HepG2 (cell line): ENCODE data around the gene DENND10. TPM values are rescaled to one million over a fixed set of nuclear protein-coding genes. Genes with fewer than 3 reads are reported as not detected.

Source experiments
- ATF6 ChIP-seq: sonication (generic); formaldehyde crosslinking; conservative IDR thresholded peaks from 2 replicates; pipeline ENCODE4 v1.4.0; 2020; ENCODE audit warnings: missing genetic modification reagents
- CCAR2 ChIP-seq: fragments of 200-400 bp; formaldehyde crosslinking; optimal IDR thresholded peaks from 2 replicates; pipeline ENCODE3; 2018; ENCODE audit warnings: low read depth, mild to moderate bottlenecking, low read length, moderate library complexity
- CERS6 ChIP-seq: sonication (generic); formaldehyde crosslinking; IDR thresholded peaks from 2 replicates; pipeline ENCODE4 v1.5.0; 2020; ENCODE audit warnings: missing genetic modification reagents
- CHD2 ChIP-seq: IDR thresholded peaks from 2 replicates; pipeline ENCODE4 v1.6.1; 2011; ENCODE audit warnings: low read depth, low read length, improper control_type of control experiment
- JUND ChIP-seq: sonication (generic); formaldehyde crosslinking; IDR thresholded peaks from 2 replicates; pipeline ENCODE4 v1.8.0; 2022; ENCODE audit warnings: mild to moderate bottlenecking, missing genetic modification reagents
- LRRFIP1 ChIP-seq: sonication (generic); formaldehyde crosslinking; conservative IDR thresholded peaks from 2 replicates; pipeline ENCODE4 v1.4.0; 2020; ENCODE audit warnings: missing genetic modification reagents
- NFAT5 ChIP-seq: sonication (generic); formaldehyde crosslinking; IDR thresholded peaks from 2 replicates; pipeline ENCODE4 v1.4.0; 2020; ENCODE audit warnings: missing genetic modification reagents
- PITX1 ChIP-seq: sonication (generic); formaldehyde crosslinking; IDR thresholded peaks from 2 replicates; pipeline ENCODE4 v1.5.1; 2020; ENCODE audit warnings: mild to moderate bottlenecking, missing genetic modification reagents
- PRMT3 ChIP-seq: sonication (generic); formaldehyde crosslinking; IDR thresholded peaks from 2 replicates; pipeline ENCODE4 v1.8.1; 2022; ENCODE audit warnings: low read depth, mild to moderate bottlenecking, moderate library complexity, missing genetic modification reagents, borderline replicate concordance
- REL ChIP-seq: sonication (generic); formaldehyde crosslinking; conservative IDR thresholded peaks from 2 replicates; pipeline ENCODE4 v1.8.0; 2022; ENCODE audit warnings: mild to moderate bottlenecking, missing genetic modification reagents, moderate library complexity
- SNAI1 ChIP-seq: sonication (generic); formaldehyde crosslinking; IDR thresholded peaks from 2 replicates; pipeline ENCODE4 v1.5.0; 2020; ENCODE audit warnings: mild to moderate bottlenecking, missing genetic modification reagents, borderline replicate concordance
- TRIM22 ChIP-seq: fragments of 450-650 bp; IDR thresholded peaks from 2 replicates; pipeline ENCODE4 v1.6.1; 2017
- ZNF234 ChIP-seq: sonication (generic); formaldehyde crosslinking; conservative IDR thresholded peaks from 2 replicates; pipeline ENCODE4 v1.5.1; 2020; ENCODE audit warnings: mild to moderate bottlenecking, missing genetic modification reagents
- ZNF34 ChIP-seq: sonication (generic); formaldehyde crosslinking; IDR thresholded peaks from 2 replicates; pipeline ENCODE4 v1.4.0; 2020; ENCODE audit warnings: mild to moderate bottlenecking, missing genetic modification reagents, borderline replicate concordance
- ZNF367 ChIP-seq: sonication (generic); formaldehyde crosslinking; IDR thresholded peaks from 2 replicates; pipeline ENCODE4 v1.4.0; 2020; ENCODE audit warnings: missing genetic modification reagents, borderline replicate concordance
- ZNF619 ChIP-seq: sonication (generic); formaldehyde crosslinking; IDR thresholded peaks from 2 replicates; pipeline ENCODE4 v1.4.0; 2020; ENCODE audit warnings: mild to moderate bottlenecking, missing genetic modification reagents
- polyA plus RNA-seq, 8 experiments: library from polyadenylated mRNA; depleted of rRNA in 3 of 8; stranded (reverse) in 7 of 8; unstranded in 1 of 8; fragments of >200 nt; fragmentation: Illumina TruSeq in 4 of 8; extraction: Trizol in 4 of 8; gene quantifications; 2 replicates each; pipeline versions ENCODE4 v1.2.1 to v1.2.3, GENCODE V29; 2011 to 2016; ENCODE audit warnings: low read depth in 4 of 8, missing spikeins in 1 of 8, mixed read lengths in 1 of 8; ENCODE audit not compliant: insufficient read depth in 1 of 8
- total RNA-seq, 5 experiments: library from RNA; depleted of rRNA; stranded (reverse); fragments of >200 nt; fragmentation: Illumina TruSeq; extraction: Trizol; gene quantifications; 2 replicates each; pipeline ENCODE4 v1.2.3, GENCODE V29; 2016; ENCODE audit warnings: low read depth in 1 of 5

DENND10 gene
- total and polyA plus RNA-seq, 2 of the 13 experiments (the other 11 are each of a cell fraction or from before 2014, with no cell fraction given) = 43.7 to 78.8 TPM

GRCh38 chr10:119080521-119081259 is 23.2 kb upstream of the DENND10 start, which contains the start of gene EIF3A (continued):
- 0 out of 2 replicates have a peak, but pooled peaks have one; percentile 49 for TF ChIP-seq ATF6 (CRISPR knock-in tag)
- TF ChIP-seq TRIM22 = no peak
- no peak for TF ChIP-seq ZNF34 (CRISPR knock-in tag)
- TF ChIP-seq JUND = no peak
- TF ChIP-seq REL = no peak
- no peak for TF ChIP-seq CCAR2
- no peak for TF ChIP-seq ZNF234
- no peak for TF ChIP-seq ZNF619 (CRISPR knock-in tag)
- TF ChIP-seq SNAI1 = peak; percentile 96
- TF ChIP-seq LRRFIP1 = no peak
- no peak; the same call in 1 of the 2 replicates for TF ChIP-seq ZNF367
- no peak for TF ChIP-seq PRMT3
- TF ChIP-seq CERS6 (CRISPR knock-in tag) = no peak
- TF ChIP-seq NFAT5 (CRISPR knock-in tag) = no peak; the same call in 1 of the 2 replicates
- TF ChIP-seq PITX1 (CRISPR knock-in tag) = no peak; the same call in 1 of the 2 replicates
- TF ChIP-seq CHD2 = peak; percentile 40; the same call in 1 of the 2 replicates
